Neural cell (in vitro differentiated cells): Measurements from ENCODE around the gene COX7A2.

Experiments
- CTCF ChIP-seq: fragments of 450-650 bp; IDR thresholded peaks from 2 replicates; pipeline ENCODE4 v1.5.1; 2014; ENCODE audit warnings: antibody characterized with exemption, mild to moderate bottlenecking, moderate library complexity; ENCODE audit not compliant: poor library complexity, severe bottlenecking
- EZH2 ChIP-seq: fragments of 200-600, 300-800 bp; shearing (Covaris generic), sonication (generic); IDR thresholded peaks from 2 replicates; pipeline ENCODE4 v1.6.1; 2014; ENCODE audit warnings: antibody characterized with exemption, low read length, borderline replicate concordance, mild to moderate bottlenecking; ENCODE audit not compliant: insufficient read depth, poor library complexity, severe bottlenecking

GRCh38 chr6:75235271-75235670 lies 8.3 kb downstream of the COX7A2 start:
- TF ChIP-seq EZH2 = no peak
- TF ChIP-seq CTCF = no peak
